Measurements from ENCODE around the gene SPAG9. TPM values are rescaled to one million over a fixed set of nuclear protein-coding genes. Genes with fewer than 3 reads are reported as not detected.

SPAG9 gene
- total RNA-seq, 1 donor from 2014 or later = 116 TPM

DNA sequence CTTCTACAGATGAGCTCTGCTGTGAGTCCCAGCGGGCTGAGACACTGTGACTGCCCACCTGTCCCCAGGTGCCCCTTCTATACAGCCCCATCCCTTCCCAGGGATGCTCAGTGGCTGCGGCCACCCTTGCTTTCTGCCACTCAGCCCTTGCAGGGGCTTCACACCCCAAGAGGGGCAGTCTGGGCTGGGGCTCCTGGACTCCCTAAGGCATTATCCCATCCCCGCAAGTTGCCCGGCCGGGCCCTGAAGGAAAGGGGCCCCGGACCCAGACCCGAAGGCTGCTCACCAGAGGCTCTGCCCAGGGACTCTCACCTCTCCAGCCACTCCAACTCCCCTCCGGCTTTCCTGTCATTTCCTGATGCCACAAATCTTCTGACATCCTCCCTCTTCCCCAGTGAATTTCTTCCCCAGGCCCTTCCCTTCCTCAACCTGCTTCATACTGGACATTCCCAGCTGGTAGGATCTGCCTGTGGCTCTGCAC lies 166.0 kb downstream of the SPAG9 start:
- TF ChIP-seq, protein P1, sequence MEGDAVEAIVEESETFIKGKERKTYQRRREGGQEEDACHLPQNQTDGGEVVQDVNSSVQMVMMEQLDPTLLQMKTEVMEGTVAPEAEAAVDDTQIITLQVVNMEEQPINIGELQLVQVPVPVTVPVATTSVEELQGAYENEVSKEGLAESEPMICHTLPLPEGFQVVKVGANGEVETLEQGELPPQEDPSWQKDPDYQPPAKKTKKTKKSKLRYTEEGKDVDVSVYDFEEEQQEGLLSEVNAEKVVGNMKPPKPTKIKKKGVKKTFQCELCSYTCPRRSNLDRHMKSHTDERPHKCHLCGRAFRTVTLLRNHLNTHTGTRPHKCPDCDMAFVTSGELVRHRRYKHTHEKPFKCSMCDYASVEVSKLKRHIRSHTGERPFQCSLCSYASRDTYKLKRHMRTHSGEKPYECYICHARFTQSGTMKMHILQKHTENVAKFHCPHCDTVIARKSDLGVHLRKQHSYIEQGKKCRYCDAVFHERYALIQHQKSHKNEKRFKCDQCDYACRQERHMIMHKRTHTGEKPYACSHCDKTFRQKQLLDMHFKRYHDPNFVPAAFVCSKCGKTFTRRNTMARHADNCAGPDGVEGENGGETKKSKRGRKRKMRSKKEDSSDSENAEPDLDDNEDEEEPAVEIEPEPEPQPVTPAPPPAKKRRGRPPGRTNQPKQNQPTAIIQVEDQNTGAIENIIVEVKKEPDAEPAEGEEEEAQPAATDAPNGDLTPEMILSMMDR (IDR thresholded peaks at IDR 0.05) = no peak
- no peak for ATAC-seq
- Histone ChIP-seq H3K27ac (peak overlapping the region; percentile 70), H3K36me3 (peaks cover 4% of the 10 kb centered on the region), H3K4me3 (no peak overlapping the region), H3K27me3 (no peaks in the 10 kb centered on the region), H3K4me1 (peaks cover 34% of the 10 kb centered on the region), H3K9me3 (no peaks in the 10 kb centered on the region)
- DNase-seq = no peak
- intact Hi-C loops (cut with DNase I) = no loop called here

DNA sequence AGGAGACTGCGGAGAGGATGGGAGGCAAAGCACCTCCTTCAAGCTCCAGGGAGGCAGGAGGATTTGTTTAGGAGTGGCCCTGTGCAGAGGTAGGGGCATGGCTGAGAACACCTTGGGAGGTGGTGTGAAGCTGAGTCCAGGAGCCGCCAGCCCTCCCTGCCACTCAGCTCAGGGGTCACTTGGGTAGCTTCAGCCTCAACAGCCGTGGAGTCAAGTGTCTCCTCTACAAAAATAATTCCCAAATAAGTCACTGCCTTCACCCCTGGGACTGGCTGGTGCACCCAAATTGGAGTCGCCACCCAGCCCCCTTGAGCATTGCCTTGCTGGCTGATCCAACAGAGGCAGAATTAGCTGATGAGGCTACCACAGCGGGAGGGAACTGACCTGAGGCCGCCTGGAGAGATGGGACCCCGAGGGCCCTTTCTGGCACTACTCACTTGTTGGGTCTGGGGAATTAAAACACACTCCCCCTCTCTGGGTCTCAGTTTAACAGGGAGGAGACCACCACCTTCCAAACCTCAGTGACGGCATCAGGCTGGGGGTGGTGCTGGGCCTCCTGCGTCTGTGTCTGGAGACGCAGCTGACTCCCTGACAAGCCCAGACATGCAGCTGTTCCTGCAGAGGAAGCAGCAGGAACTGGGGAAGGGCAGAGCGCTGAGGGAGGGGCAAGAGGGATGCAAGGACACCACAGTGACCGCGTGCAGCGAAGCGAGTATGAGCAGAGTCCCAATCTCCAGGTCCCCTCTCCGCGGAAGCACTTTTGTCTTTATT lies 166.7 kb downstream of the SPAG9 start:
- Histone ChIP-seq H3K27ac (peak overlapping the region; percentile 70), H3K4me3 (peak overlapping the region; percentile 16), H3K9me3 (no peaks in the 10 kb centered on the region), H3K27me3 (no peaks in the 10 kb centered on the region), H3K4me1 (peaks cover 40% of the 10 kb centered on the region), H3K36me3 (peaks cover 4% of the 10 kb centered on the region)
- TF ChIP-seq, protein P1 (IDR thresholded peaks at IDR 0.05) = no peak
- DNase-seq = peak; percentile 80
- peak; percentile 36 for ATAC-seq
- intact Hi-C loops (cut with DNase I) = no loop called here

DNA sequence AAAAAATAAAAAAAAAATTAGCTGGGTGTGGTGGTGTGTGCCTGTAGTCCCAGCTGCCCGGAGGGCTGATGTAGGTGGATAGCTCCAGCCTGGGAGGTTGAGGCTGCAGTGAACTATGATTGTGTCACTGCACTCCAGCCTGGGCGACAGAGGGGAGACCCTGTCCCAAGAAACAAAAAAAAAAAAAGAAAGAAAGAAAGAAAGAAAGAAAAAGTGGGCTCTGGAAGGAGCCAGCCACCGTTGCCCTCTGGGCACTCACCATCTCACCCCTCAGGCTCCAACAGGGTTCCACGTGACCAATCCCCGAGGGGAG lies 167.2 kb downstream of the SPAG9 start:
- peak overlapping the region; percentile 16 for H3K4me3 ChIP-seq
- DNase-seq = no peak
- H3K4me1 ChIP-seq = peaks cover 40% of the 10 kb centered on the region
- peak overlapping the region; percentile 70 for H3K27ac ChIP-seq
- peaks cover 4% of the 10 kb centered on the region for H3K36me3 ChIP-seq
- ATAC-seq = no peak
- H3K9me3 ChIP-seq = no peaks in the 10 kb centered on the region
- TF ChIP-seq, protein P1 (IDR thresholded peaks at IDR 0.05) = no peak
- no peaks in the 10 kb centered on the region for H3K27me3 ChIP-seq
- intact Hi-C loops (cut with DNase I) = no loop called here

DNA sequence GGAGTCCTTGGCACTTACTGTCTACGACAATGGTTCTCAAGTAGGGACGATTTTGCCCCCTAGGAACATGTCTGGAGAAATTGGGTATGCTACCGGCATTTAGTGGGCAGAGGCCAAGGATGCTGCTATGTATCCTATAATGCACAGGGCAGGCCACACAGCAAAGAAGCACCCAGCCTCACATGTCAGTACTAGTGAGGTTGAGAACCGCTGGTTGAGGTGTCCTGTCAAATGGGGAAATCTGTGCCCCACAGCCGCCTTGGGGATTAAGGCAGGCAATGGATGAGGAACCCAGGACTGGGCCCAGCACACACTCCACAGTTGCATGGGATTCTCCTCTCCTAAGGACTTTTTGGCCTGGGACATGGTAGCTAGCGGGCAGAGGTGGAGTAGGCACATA lies 167.8 kb downstream of the SPAG9 start:
- intact Hi-C loops (cut with DNase I) = no loop called here
- H3K9me3 ChIP-seq = no peaks in the 10 kb centered on the region
- no peak for ATAC-seq
- H3K27me3 ChIP-seq = no peaks in the 10 kb centered on the region
- TF ChIP-seq, protein P1 (IDR thresholded peaks at IDR 0.05) = no peak
- peaks cover 46% of the 10 kb centered on the region for H3K4me1 ChIP-seq
- no peak overlapping the region for H3K4me3 ChIP-seq
- no peak overlapping the region for H3K27ac ChIP-seq
- H3K36me3 ChIP-seq = no peaks in the 10 kb centered on the region
- no peak for DNase-seq

GRCh38 chr17:50952013-50952412 lies 168.7 kb downstream of the SPAG9 start:
- DNase-seq (no peak), ATAC-seq (no peak)
- H3K4me1 ChIP-seq = peaks cover 47% of the 10 kb centered on the region
- no peaks in the 10 kb centered on the region for H3K36me3 ChIP-seq
- H3K27me3 ChIP-seq = no peaks in the 10 kb centered on the region
- H3K9me3 ChIP-seq = no peaks in the 10 kb centered on the region
- no peak overlapping the region for H3K4me3 ChIP-seq
- H3K27ac ChIP-seq = no peak overlapping the region
- TF ChIP-seq, protein P1 (IDR thresholded peaks at IDR 0.05) = no peak
- intact Hi-C loops (cut with DNase I) = no loop called here

All from upper lobe of right lung (tissue), 1 donor.